Prostate gland (tissue), 2 donors: ENCODE data around the gene SPACDR.

Experiments used
- CTCF ChIP-seq, 4 experiments: fragments of 200-600 bp in 2 of 4; fragments of 450-650 bp in 2 of 4; sonication (generic) in 2 of 4; IDR thresholded peaks; 1 replicate in 3 of 4; 2 replicates in 1 of 4; pipeline ENCODE4 v1.5.1; 2016 to 2019; ENCODE audit warnings: antibody characterized with exemption in 4 of 4, mild to moderate bottlenecking in 2 of 4, moderate library complexity in 2 of 4
- POLR2A ChIP-seq: fragments of 450-650 bp; IDR thresholded peaks from one replicate; pipeline ENCODE4 v1.6.1; 2016; ENCODE audit warnings: antibody characterized with exemption, mild to moderate bottlenecking

- TF ChIP-seq CTCF (IDR thresholded peaks at IDR 0.05): no peak
- no peak for TF ChIP-seq POLR2A
Observed at GRCh38 chr7:100427762-100428198, 36.3 kb downstream of the SPACDR start.
